Right lobe of liver (tissue), 4 donors: ENCODE results near the gene ARHGAP15.

Experiments
- CTCF ChIP-seq, 4 donors: fragments of 200-600 bp in 3 of 4; fragments of 450-650 bp in 1 of 4; IDR thresholded peaks; one replicate each; pipeline versions ENCODE4 v1.5.1 to v1.8.0; 2016 to 2022; ENCODE audit warnings: antibody characterized with exemption in 4 of 4, mild to moderate bottlenecking in 2 of 4
- POLR2A ChIP-seq: fragments of 450-650 bp; IDR thresholded peaks from one replicate; pipeline ENCODE4 v1.6.1; 2017; ENCODE audit warnings: antibody characterized with exemption, mild to moderate bottlenecking
- donor health status: DM: no; HTN: no; CAD: no.
- donor health status: DM: no; HTN: no; CAD: no.
- donor health status: DM: no; HTN: yes; CAD: no.

GRCh38 chr2:143683977-143684376 lies 554.8 kb downstream of the ARHGAP15 start:
- TF ChIP-seq POLR2A = no peak
- TF ChIP-seq CTCF (IDR thresholded peaks at IDR 0.05) = no peak
